Endothelial cell of umbilical vein (primary cell): ENCODE results near the gene TBC1D14. TPM values are rescaled to one million over a fixed set of nuclear protein-coding genes. Genes with fewer than 3 reads are reported as not detected.

ENCODE experiments used
- BruUV-seq: library from RNA; stranded (reverse); fragments of 400-500 nt; replicated peaks from 2 replicates; lab custom pipeline; 2021; lab: Mats Ljungman, UMichigan
- CTCF ChIA-PET: fragments of 300-600, 350-600 bp; sonication (Branson Sonifier 250); formaldehyde crosslinking; loops from one replicate; lab custom pipeline; 2021; ENCODE audit warnings: antibody characterized with exemption, inconsistent platforms; lab: Charles Lee
- POLR2A ChIA-PET: fragments of 300-600, 350-600 bp; sonication (Branson Sonifier 250); formaldehyde crosslinking; loops from one replicate; lab custom pipeline; 2021; ENCODE audit warnings: antibody characterized with exemption, inconsistent platforms; lab: Charles Lee
- DNase-seq: peaks from one replicate; pipeline ENCODE4 v3.0.0-alpha.2; 2011; ENCODE audit warnings: low read depth, low spot score
- FAIRE-seq: peaks from 2 replicates; lab custom pipeline; 2011; peaks lifted over from hg19 to GRCh38; lab: Jason Lieb, UNC
- H2AFZ ChIP-seq: 2 replicates; pipeline ENCODE4 v1.6.0; 2012; ENCODE audit warnings: low read depth, low read length, control low read depth, inconsistent platforms
- H3K27ac ChIP-seq: 2 replicates; pipeline ENCODE4 v1.5.1; 2011; ENCODE audit warnings: low read depth, mild to moderate bottlenecking, control low read depth, low read length, moderate library complexity; ENCODE audit not compliant: insufficient read depth
- H3K27me3 ChIP-seq, 2 experiments: 2 replicates each; pipeline versions ENCODE4 v1.6.0 to v1.6.1; 2011; ENCODE audit warnings: low read length in 2 of 2, mixed read lengths in 1 of 2; ENCODE audit not compliant: control insufficient read depth in 2 of 2, insufficient read depth in 2 of 2
- H3K36me3 ChIP-seq, 2 experiments: 2 replicates in 1 of 2; 3 replicates in 1 of 2; pipeline ENCODE4 v1.5.1; 2011; ENCODE audit warnings: low read length in 2 of 2, mild to moderate bottlenecking in 1 of 2, moderate library complexity in 1 of 2; ENCODE audit not compliant: control insufficient read depth in 2 of 2, insufficient read depth in 2 of 2; ENCODE audit errors: extremely low read depth in 1 of 2
- H3K4me1 ChIP-seq: 3 replicates; pipeline ENCODE4 v1.5.1; 2011; ENCODE audit warnings: mild to moderate bottlenecking, low read length; ENCODE audit not compliant: control insufficient read depth, insufficient read depth; ENCODE audit errors: extremely low read depth
- H3K4me2 ChIP-seq: 2 replicates; pipeline ENCODE4 v1.6.1; 2011; ENCODE audit warnings: low read length, control low read depth, mixed read lengths; ENCODE audit not compliant: insufficient read depth
- H3K4me3 ChIP-seq, 3 experiments: fragments of 200-600 bp in 1 of 3; sonication (generic), shearing (Covaris generic) in 1 of 3; replicated peaks in 1 of 3; 2 replicates each; pipeline ENCODE4 v1.5.1; 2011 to 2016; ENCODE audit warnings: control low read depth in 3 of 3, low read length in 3 of 3, mild to moderate bottlenecking in 2 of 3, inconsistent platforms in 1 of 3, low read depth in 1 of 3, moderate library complexity in 1 of 3; ENCODE audit not compliant: insufficient read depth in 1 of 3
- H3K79me2 ChIP-seq: 2 replicates; pipeline ENCODE4 v1.6.0; 2012; ENCODE audit warnings: low read length, inconsistent platforms; ENCODE audit not compliant: control insufficient read depth, insufficient read depth
- H3K9ac ChIP-seq: replicated peaks from 2 replicates; pipeline ENCODE3; 2011; ENCODE audit warnings: low read length, control low read depth; ENCODE audit not compliant: insufficient read depth; ENCODE audit errors: extremely low read depth
- H3K9me1 ChIP-seq: replicated peaks from 3 replicates; pipeline ENCODE4 v1.6.0; 2011; ENCODE audit warnings: mild to moderate bottlenecking, low read length; ENCODE audit not compliant: control insufficient read depth, insufficient read depth; ENCODE audit errors: extremely low read depth
- H3K9me3 ChIP-seq: replicated peaks from 2 replicates; pipeline ENCODE4 v1.5.1; 2012; ENCODE audit warnings: low read length, inconsistent platforms; ENCODE audit not compliant: control insufficient read depth, insufficient read depth
- H4K20me1 ChIP-seq: replicated peaks from 2 replicates; pipeline ENCODE3; 2011; ENCODE audit warnings: mild to moderate bottlenecking, low read length; ENCODE audit not compliant: control insufficient read depth, insufficient read depth; ENCODE audit errors: extremely low read depth
- EZH2 ChIP-seq: IDR thresholded peaks from 2 replicates; pipeline ENCODE4 v1.6.1; 2012; ENCODE audit warnings: borderline replicate concordance, low read depth, mild to moderate bottlenecking, moderate library complexity, low read length, inconsistent platforms; ENCODE audit not compliant: severe bottlenecking
- FOS ChIP-seq: IDR thresholded peaks from 2 replicates; pipeline ENCODE4 v1.6.1; 2011; ENCODE audit warnings: mild to moderate bottlenecking, low read length, moderate library complexity, borderline replicate concordance; ENCODE audit not compliant: insufficient read depth
- GATA2 ChIP-seq: IDR thresholded peaks from 2 replicates; pipeline ENCODE4 v1.7.0; 2011; ENCODE audit warnings: low read depth, mild to moderate bottlenecking, moderate library complexity, mixed read lengths, low read length; ENCODE audit not compliant: insufficient read length, insufficient read depth
- JUN ChIP-seq: IDR thresholded peaks from 2 replicates; pipeline ENCODE4 v1.6.1; 2011; ENCODE audit warnings: borderline replicate concordance, low read depth; ENCODE audit not compliant: insufficient read length, insufficient read depth
- MYC ChIP-seq: IDR thresholded peaks from one replicate; pipeline ENCODE4 v1.6.1; 2011; ENCODE audit warnings: mild to moderate bottlenecking, low read depth, low read length
- POLR2A ChIP-seq: IDR thresholded peaks from 2 replicates; pipeline ENCODE4 v1.6.1; 2012; ENCODE audit warnings: low read depth, mild to moderate bottlenecking, control low read depth, low read length
- POLR2AphosphoS5 ChIP-seq: IDR thresholded peaks from 2 replicates; pipeline ENCODE4 v1.6.1; 2012; ENCODE audit warnings: low read depth, mild to moderate bottlenecking, control low read depth, low read length, moderate library complexity; ENCODE audit not compliant: insufficient read depth
- dilution Hi-C: fragments of 300-500 bp; cut with MboI; formaldehyde crosslinking; loops from one replicate; pipeline ENCODE4 v1.15.0; 2019; ENCODE audit warnings: low sequenced_read_pairs; ENCODE audit not compliant: extremely low pct_ligation_motif_present
- intact Hi-C: fragments of 100-400 bp; cut with micrococcal nuclease; formaldehyde crosslinking; loops from one replicate; pipeline ENCODE4 v1.10.0; 2022
- polyA plus RNA-seq, 4 experiments: library from polyadenylated mRNA; depleted of rRNA in 3 of 4; stranded (reverse) in 3 of 4; unstranded in 1 of 4; fragments of >200 nt; gene quantifications; 2 replicates each; pipeline versions ENCODE4 v1.2.1 to v1.2.3, GENCODE V29; 2011 to 2012; ENCODE audit warnings: missing spikeins in 1 of 4
- total RNA-seq: library from RNA; stranded (reverse); gene quantifications from 2 replicates; pipeline ENCODE4 v1.2.3, GENCODE V29; 2021
- TF ChIP-seq, protein P1 (sequence below): IDR thresholded peaks from 2 replicates; pipeline ENCODE4 v1.6.1; 2011; ENCODE audit not compliant: insufficient read depth, insufficient read length
- TF ChIP-seq, protein P2 (sequence below), 2 donors: IDR thresholded peaks; 1 replicate in 1 of 2; 2 replicates in 1 of 2; pipeline ENCODE4 v1.5.1; 2011; ENCODE audit warnings: low read length in 2 of 2, mild to moderate bottlenecking in 2 of 2, moderate library complexity in 2 of 2, control low read depth in 1 of 2, inconsistent platforms in 1 of 2, low read depth in 1 of 2; ENCODE audit not compliant: insufficient read depth in 1 of 2; ENCODE audit errors: extremely low read depth in 1 of 2

Gene TBC1D14
- total and polyA plus RNA-seq, 2 donors (not counting 3 experiments of a cell fraction or from before 2014, with no cell fraction given) = 23.7 to 24.8 TPM

DNA sequence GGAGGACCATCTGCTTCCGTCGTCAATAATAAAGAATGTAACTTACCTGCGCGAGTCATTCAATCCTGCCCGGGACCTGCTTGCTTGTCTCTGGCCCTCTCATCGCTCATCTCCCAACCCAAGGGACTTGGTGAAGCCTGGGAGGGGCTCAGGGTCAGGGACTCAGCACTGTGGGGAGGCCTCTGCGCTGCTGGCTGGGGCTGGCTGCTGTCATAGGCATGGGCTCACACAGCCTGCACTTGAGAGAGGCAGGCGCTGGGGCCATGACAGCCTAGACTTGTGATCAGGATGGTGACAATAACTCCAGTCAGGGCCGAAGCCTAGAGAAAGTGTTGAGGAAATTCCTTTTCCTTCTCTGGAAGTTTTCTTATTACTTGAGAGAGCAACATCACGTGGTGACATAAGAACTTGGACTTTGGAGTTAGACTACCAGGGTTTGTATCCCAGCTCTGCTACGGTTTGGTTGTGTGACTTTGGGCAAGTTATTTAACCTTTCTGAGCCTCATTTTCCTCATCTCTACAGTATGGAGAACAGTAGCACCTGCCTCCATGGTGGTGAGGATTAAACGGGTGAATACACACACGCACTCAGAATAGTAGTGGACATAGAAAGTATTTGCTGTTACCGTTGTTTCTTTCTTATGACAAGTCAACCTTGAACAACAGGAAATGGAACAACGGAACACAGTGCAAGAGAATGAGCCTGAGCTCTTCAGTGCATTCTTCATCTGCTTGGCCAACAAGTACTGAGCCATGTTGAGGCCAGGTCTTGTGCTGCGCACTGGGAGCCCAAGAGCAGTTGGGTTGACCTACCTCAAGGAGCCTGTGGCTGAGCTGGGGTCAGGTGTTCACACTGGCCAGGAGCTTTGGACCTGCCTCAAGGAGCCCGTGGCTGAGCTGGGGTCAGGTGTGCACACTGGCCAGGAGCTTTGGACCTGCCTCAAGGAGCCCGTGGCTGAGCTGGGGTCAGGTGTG lies 60.5 kb downstream of the TBC1D14 start:
- BruUV-seq = no TSS peak
- no peaks in the 10 kb centered on the region for H3K9me1 ChIP-seq
- no peak overlapping the region for H2AFZ ChIP-seq
- ChIA-PET POLR2A (no interaction called here), CTCF (interaction anchor here (1.3 to 3.2 kb wide), 2 partner anchors 14 to 101 kb away, joined by 3 to 12 read pairs; no protein-coding TSS in a partner anchor)
- H3K9me3 ChIP-seq = no peaks in the 10 kb centered on the region
- H3K4me3 ChIP-seq = no peak overlapping the region
- H3K79me2 ChIP-seq = no peaks in the 10 kb centered on the region
- DNase-seq (no peak), FAIRE-seq (no peak)
- no peaks in the 10 kb centered on the region for H4K20me1 ChIP-seq
- TF ChIP-seq, protein P1, sequence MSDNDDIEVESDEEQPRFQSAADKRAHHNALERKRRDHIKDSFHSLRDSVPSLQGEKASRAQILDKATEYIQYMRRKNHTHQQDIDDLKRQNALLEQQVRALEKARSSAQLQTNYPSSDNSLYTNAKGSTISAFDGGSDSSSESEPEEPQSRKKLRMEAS = no peak
- TF ChIP-seq JUN = no peak
- TF ChIP-seq FOS = no peak
- no peak for TF ChIP-seq MYC
- TF ChIP-seq POLR2A = no peak
- TF ChIP-seq EZH2 = no peak
- TF ChIP-seq POLR2AphosphoS5 = no peak
- TF ChIP-seq GATA2 = no peak
- TF ChIP-seq, protein P2, sequence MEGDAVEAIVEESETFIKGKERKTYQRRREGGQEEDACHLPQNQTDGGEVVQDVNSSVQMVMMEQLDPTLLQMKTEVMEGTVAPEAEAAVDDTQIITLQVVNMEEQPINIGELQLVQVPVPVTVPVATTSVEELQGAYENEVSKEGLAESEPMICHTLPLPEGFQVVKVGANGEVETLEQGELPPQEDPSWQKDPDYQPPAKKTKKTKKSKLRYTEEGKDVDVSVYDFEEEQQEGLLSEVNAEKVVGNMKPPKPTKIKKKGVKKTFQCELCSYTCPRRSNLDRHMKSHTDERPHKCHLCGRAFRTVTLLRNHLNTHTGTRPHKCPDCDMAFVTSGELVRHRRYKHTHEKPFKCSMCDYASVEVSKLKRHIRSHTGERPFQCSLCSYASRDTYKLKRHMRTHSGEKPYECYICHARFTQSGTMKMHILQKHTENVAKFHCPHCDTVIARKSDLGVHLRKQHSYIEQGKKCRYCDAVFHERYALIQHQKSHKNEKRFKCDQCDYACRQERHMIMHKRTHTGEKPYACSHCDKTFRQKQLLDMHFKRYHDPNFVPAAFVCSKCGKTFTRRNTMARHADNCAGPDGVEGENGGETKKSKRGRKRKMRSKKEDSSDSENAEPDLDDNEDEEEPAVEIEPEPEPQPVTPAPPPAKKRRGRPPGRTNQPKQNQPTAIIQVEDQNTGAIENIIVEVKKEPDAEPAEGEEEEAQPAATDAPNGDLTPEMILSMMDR (IDR thresholded peaks at IDR 0.05; ENCODE audit: extremely low read depth in 1 of 2, insufficient read depth in 1 of 2, low read depth in 1 of 2, low read length in 2 of 2) = no peak
- no peaks in the 10 kb centered on the region for H3K27me3 ChIP-seq
- no peak overlapping the region for H3K4me2 ChIP-seq
- H3K9ac ChIP-seq = no peak overlapping the region
- intact Hi-C loops (loop anchor here (5.0 kb wide), 1 partner anchor 63 kb away; the partner anchor contains the start of gene TBC1D14), dilution Hi-C loops (no loop called here)
- no peak overlapping the region for H3K27ac ChIP-seq
- H3K4me1 ChIP-seq = no peaks in the 10 kb centered on the region
- no peaks in the 10 kb centered on the region for H3K36me3 ChIP-seq
